HepG2 (cell line): ENCODE results near the gene ITM2B. TPM values are rescaled to one million over a fixed set of nuclear protein-coding genes. Genes with fewer than 3 reads are reported as not detected.
A peak's percentile ranks its signal among the peaks of the same experiment; 100 is the strongest.

Source experiments
- NR2C2 ChIP-seq: sonication (generic); formaldehyde crosslinking; IDR thresholded peaks from 2 replicates; pipeline ENCODE4 v1.4.0; 2020; ENCODE audit warnings: missing genetic modification reagents, mild to moderate bottlenecking, moderate library complexity, borderline replicate concordance
- polyA plus RNA-seq, 8 experiments: library from polyadenylated mRNA; depleted of rRNA in 3 of 8; stranded (reverse) in 7 of 8; unstranded in 1 of 8; fragments of >200 nt; fragmentation: Illumina TruSeq in 4 of 8; extraction: Trizol in 4 of 8; gene quantifications; 2 replicates each; pipeline versions ENCODE4 v1.2.1 to v1.2.3, GENCODE V29; 2011 to 2016; ENCODE audit warnings: low read depth in 4 of 8, missing spikeins in 1 of 8, mixed read lengths in 1 of 8; ENCODE audit not compliant: insufficient read depth in 1 of 8
- total RNA-seq, 5 experiments: library from RNA; depleted of rRNA; stranded (reverse); fragments of >200 nt; fragmentation: Illumina TruSeq; extraction: Trizol; gene quantifications; 2 replicates each; pipeline ENCODE4 v1.2.3, GENCODE V29; 2016; ENCODE audit warnings: low read depth in 1 of 5
- TF ChIP-seq, protein P1 (sequence below): sonication (generic); formaldehyde crosslinking; IDR thresholded peaks from one replicate; pipeline ENCODE4 v1.5.1; 2020; ENCODE audit warnings: mild to moderate bottlenecking, missing genetic modification reagents; ENCODE audit errors: not compliant biosample characterization

The ITM2B gene
- total and polyA plus RNA-seq, 2 of the 13 experiments (the other 11 are each of a cell fraction or from before 2014, with no cell fraction given): 158 to 373 TPM

- TF ChIP-seq, protein P1, sequence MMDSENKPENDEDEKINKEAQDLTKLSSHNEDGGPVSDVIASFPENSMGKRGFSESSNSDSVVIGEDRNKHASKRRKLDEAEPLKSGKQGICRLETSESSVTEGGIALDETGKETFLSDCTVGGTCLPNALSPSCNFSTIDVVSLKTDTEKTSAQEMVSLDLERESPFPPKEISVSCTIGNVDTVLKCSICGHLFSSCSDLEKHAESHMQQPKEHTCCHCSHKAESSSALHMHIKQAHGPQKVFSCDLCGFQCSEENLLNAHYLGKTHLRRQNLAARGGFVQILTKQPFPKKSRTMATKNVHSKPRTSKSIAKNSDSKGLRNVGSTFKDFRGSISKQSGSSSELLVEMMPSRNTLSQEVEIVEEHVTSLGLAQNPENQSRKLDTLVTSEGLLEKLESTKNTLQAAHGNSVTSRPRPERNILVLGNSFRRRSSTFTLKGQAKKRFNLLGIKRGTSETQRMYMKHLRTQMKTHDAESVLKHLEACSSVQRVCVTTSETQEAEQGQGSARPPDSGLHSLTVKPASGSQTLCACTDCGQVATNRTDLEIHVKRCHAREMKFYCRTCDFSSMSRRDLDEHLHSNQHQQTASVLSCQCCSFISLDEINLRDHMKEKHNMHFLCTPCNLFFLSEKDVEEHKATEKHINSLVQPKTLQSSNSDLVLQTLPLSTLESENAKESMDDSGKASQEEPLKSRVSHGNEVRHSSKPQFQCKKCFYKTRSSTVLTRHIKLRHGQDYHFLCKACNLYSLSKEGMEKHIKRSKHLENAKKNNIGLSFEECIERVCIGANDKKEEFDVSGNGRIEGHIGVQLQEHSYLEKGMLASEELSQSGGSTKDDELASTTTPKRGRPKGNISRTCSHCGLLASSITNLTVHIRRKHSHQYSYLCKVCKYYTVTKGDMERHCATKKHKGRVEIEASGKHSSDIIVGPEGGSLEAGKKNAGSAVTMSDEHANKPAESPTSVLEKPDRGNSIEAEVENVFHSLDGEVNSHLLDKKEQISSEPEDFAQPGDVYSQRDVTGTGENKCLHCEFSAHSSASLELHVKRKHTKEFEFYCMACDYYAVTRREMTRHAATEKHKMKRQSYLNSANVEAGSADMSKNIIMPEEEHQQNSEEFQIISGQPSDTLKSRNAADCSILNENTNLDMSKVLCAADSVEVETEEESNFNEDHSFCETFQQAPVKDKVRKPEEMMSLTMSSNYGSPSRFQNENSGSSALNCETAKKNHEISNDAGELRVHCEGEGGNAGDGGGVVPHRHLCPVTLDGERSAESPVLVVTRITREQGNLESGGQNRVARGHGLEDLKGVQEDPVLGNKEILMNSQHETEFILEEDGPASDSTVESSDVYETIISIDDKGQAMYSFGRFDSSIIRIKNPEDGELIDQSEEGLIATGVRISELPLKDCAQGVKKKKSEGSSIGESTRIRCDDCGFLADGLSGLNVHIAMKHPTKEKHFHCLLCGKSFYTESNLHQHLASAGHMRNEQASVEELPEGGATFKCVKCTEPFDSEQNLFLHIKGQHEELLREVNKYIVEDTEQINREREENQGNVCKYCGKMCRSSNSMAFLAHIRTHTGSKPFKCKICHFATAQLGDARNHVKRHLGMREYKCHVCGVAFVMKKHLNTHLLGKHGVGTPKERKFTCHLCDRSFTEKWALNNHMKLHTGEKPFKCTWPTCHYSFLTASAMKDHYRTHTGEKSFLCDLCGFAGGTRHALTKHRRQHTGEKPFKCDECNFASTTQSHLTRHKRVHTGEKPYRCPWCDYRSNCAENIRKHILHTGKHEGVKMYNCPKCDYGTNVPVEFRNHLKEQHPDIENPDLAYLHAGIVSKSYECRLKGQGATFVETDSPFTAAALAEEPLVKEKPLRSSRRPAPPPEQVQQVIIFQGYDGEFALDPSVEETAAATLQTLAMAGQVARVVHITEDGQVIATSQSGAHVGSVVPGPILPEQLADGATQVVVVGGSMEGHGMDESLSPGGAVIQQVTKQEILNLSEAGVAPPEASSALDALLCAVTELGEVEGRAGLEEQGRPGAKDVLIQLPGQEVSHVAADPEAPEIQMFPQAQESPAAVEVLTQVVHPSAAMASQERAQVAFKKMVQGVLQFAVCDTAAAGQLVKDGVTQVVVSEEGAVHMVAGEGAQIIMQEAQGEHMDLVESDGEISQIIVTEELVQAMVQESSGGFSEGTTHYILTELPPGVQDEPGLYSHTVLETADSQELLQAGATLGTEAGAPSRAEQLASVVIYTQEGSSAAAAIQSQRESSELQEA (CRISPR knock-in tag): peak; percentile 90
- TF ChIP-seq NR2C2 (CRISPR knock-in tag): peak; percentile 54; the same call in 1 of the 2 replicates
- TF ChIP-seq, all 625 proteins: peak for 205
Measured at GRCh38 chr13:48303359-48304142, 70.5 kb downstream of the ITM2B start, which contains the start of gene RB1 (continued).
